GM13977 (cell line): ENCODE data around the gene CD226.
"Not testable (repeated sequence)": the region's sequence is repeated elsewhere in the genome, so short reads cannot be mapped to it uniquely, and the experiment has no call there.

Source experiments
- DNase-seq: peaks from one replicate; pipeline ENCODE4 v3.0.0; 2012; ENCODE audit warnings: low spot score
- in situ Hi-C: fragments of 300-500 bp; cut with MboI; formaldehyde crosslinking; loops from one replicate; pipeline ENCODE4 v1.12.0; 2022; ENCODE audit warnings: low sequenced_read_pairs, low pct_unique_long_range_greater_than_20kb, mixed read lengths, inconsistent platforms; ENCODE audit not compliant: unreplicated experiment
- TF ChIP-seq, protein P1 (sequence below): IDR thresholded peaks from 2 replicates; pipeline ENCODE4 v1.5.1; 2012; ENCODE audit warnings: mild to moderate bottlenecking, control low read depth; ENCODE audit not compliant: insufficient read depth; ENCODE audit errors: extremely low read depth, missing control alignments

CD226 gene

DNA sequence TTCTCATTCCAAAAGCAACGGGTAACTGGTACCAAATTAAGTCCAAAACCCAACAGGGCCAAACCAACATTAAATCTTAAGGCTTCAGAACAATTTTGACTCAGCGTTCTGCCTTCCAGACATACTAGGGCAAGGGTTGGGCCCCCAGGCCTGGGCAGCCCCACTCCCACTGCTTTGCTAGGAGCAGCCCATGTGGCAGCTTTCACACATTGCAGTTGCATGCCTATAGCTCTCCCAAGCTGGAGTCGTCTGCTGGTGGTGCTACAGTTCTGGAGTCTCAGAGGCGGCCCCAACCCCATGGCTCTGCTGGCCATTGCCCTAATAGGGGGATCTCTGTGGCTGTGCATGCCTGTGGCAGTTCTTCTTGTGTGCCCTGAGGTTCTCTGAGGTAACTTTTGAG, 37.6 kb upstream of the CD226 start:
- DNase-seq: no peak
- TF ChIP-seq, protein P1, sequence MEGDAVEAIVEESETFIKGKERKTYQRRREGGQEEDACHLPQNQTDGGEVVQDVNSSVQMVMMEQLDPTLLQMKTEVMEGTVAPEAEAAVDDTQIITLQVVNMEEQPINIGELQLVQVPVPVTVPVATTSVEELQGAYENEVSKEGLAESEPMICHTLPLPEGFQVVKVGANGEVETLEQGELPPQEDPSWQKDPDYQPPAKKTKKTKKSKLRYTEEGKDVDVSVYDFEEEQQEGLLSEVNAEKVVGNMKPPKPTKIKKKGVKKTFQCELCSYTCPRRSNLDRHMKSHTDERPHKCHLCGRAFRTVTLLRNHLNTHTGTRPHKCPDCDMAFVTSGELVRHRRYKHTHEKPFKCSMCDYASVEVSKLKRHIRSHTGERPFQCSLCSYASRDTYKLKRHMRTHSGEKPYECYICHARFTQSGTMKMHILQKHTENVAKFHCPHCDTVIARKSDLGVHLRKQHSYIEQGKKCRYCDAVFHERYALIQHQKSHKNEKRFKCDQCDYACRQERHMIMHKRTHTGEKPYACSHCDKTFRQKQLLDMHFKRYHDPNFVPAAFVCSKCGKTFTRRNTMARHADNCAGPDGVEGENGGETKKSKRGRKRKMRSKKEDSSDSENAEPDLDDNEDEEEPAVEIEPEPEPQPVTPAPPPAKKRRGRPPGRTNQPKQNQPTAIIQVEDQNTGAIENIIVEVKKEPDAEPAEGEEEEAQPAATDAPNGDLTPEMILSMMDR: no peak
- in situ Hi-C loops: no loop called here

DNA sequence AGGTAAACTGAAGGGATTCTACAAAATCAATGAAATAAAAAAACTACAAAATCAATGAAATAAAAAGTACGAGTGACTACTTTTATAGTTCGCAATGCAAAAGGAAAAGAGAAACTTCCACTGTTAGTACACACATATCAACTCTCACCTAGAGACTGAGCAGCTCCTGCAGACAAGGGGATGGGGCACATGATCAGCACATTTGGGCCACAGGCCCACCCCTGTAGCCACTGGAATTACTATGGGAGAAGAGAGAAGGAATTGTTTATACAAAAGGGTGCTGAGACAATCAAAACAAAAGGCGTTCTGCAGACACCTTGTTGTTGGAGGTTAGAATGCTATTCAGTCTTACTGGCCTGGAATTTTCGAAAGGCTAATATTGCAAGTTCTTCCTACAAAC, 34.7 kb upstream of the CD226 start:
- in situ Hi-C loops: no loop called here
- no peak for DNase-seq

DNA sequence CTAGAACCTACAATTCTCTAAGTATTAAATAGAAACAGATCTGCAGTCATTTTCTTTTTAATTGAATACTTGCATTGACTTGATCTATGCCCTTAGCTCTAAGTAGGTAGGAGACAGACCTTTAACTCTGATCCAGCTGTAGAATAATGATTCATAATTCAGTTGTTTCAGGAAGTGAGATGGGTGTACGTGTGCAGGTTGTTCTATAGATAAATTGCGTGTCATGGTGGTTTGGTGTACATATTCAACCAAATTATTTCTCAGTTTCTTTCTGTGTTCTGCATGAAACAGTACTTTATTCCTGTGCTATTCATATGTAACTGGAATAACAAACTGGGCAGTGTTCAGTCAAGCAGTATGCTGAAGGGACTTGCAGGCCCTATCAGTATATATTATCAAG, 34.3 kb upstream of the CD226 start:
- TF ChIP-seq, protein P1: no peak

More for the DNA sequence above, 34.7 kb upstream of the CD226 start:
- TF ChIP-seq, protein P1: no peak

DNA sequence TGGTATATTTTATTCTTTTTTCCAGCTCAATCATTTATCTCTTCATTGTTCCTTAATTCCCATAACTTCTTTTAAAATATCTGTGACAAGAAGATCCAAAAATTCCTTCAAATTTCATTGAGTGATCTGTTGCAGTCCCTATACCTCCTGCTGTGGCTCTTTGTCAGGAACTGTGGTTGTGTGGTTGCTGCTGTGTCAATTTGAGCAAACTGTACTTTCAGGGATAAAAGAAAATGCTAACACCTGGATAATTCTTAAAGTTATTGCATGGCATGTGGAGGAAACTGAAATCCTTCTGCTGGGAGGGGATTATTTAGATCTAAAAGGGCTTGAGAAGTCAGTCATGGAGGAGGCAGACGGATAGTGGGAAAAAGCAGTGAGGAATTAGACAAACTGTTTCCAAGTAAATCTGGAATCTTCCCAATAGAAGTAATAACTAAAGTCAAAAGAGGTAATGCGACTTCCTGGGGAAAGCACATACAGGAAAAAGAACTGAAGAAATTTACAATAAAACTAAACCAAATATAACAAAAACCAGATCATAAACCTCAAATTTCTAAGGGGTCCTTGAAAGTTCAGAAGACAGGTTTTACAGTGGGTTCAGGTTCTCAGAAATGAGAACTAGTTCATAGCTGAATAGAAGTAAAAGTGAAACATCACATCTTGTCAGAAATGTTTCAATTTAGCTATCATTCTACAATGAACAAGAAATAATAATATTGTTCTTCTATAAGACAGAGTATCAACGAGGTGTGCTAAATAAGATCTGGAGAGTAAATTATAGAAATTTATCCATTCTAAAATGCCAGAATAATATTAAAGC, 33.5 kb upstream of the CD226 start:
- TF ChIP-seq, protein P1: no peak
- in situ Hi-C loops: no loop called here
- DNase-seq: peak; percentile 23

More for the DNA sequence above, 34.3 kb upstream of the CD226 start:
- in situ Hi-C loops: no loop called here
- DNase-seq: peak; percentile 17

DNA sequence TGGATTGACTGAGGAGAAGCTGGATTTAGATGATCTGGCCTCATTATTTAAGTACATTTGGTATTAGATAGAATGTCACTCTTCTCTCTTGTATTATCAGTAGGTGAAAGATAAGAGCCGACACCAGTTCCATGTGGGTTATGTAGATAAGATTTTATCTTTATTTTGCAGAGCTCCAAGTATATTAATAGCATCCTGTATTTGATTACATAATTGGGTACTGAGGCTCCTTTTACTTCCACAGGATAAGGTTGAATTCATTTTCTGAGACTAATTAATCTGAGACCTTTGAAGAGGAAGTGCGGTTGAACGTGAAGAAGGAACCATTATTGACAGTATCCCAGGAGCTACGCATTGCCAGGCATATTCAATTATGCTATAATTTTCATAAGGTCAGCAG, 32.8 kb upstream of the CD226 start:
- in situ Hi-C loops: no loop called here
- TF ChIP-seq, protein P1: no peak

DNA sequence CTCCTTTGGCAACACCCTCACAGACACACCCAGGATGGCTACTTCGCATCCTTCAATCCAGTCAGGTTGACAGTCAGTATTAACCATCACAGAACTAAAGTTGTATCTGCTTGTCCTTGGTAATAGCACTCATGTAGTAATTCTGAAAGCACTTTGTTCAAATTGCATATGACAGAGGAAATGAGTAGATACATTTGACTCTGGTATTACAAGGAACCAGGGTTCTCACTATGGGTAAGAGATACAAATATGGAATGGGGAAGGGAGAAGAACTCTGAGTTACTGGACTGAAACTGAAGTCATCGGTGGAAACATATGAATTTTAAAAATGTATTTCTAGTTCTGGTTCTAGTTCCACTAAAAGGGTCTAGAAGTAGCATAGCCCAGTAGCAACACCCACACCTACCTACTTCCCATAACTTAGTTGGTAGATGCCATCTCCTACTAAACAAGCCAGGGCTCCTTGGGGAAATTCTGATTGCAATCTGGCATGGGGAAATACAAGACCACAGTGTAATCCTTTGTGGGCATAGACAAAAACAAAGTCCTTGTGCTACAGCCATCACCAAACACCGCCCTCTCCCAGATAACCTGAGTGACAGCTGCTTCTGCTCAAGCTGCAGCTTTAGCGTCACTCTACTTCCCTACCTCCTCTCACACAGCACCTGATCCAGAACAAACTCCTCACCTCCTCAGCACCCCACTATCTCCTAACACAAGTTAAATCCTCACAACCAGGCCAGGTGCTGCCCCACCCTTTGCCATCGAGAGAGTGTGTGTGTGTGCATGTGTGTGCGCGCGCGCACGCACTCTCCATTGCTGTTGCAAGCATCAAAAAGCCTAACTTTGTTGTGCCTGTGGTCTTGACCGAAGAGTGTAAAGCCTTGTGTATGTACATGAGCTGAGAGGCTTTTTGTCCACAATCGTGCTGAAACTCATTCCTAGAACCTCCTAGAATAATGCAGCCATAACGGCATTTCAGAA, 31.4 kb upstream of the CD226 start:
- TF ChIP-seq, protein P1: no peak
- in situ Hi-C loops: no loop called here
- peak; percentile 21 for DNase-seq

More for the DNA sequence above, 32.8 kb upstream of the CD226 start:
- DNase-seq: no peak

DNA sequence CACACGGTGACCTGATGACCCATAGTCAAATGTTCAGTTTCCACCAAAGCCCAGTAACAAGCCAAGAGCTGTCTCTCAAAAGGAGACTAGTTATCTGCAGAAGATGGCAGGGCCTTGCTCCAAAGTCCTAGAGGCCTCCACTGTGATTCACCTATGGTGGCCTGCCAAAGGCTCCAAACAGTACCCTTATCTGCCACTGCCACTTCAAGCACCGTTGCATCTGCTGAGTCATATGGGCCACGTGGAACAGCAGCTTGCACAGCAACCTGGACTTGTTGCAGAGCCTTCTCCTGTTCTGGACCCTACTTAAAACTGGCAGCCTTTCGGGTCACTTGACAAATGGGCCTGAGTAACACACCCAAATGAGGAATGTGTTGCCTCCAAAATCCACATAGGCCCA, 27.6 kb upstream of the CD226 start:
- in situ Hi-C loops, DNase-seq: not testable (repeated sequence)
